ENCODE measurements around the gene ATF7IP2.
"Not testable (repeated sequence)": the region's sequence is repeated elsewhere in the genome, so short reads cannot be mapped to it uniquely, and the experiment has no call there.

ATF7IP2 gene, protein sequence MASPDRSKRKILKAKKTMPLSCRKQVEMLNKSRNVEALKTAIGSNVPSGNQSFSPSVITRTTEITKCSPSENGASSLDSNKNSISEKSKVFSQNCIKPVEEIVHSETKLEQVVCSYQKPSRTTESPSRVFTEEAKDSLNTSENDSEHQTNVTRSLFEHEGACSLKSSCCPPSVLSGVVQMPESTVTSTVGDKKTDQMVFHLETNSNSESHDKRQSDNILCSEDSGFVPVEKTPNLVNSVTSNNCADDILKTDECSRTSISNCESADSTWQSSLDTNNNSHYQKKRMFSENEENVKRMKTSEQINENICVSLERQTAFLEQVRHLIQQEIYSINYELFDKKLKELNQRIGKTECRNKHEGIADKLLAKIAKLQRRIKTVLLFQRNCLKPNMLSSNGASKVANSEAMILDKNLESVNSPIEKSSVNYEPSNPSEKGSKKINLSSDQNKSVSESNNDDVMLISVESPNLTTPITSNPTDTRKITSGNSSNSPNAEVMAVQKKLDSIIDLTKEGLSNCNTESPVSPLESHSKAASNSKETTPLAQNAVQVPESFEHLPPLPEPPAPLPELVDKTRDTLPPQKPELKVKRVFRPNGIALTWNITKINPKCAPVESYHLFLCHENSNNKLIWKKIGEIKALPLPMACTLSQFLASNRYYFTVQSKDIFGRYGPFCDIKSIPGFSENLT

DNA sequence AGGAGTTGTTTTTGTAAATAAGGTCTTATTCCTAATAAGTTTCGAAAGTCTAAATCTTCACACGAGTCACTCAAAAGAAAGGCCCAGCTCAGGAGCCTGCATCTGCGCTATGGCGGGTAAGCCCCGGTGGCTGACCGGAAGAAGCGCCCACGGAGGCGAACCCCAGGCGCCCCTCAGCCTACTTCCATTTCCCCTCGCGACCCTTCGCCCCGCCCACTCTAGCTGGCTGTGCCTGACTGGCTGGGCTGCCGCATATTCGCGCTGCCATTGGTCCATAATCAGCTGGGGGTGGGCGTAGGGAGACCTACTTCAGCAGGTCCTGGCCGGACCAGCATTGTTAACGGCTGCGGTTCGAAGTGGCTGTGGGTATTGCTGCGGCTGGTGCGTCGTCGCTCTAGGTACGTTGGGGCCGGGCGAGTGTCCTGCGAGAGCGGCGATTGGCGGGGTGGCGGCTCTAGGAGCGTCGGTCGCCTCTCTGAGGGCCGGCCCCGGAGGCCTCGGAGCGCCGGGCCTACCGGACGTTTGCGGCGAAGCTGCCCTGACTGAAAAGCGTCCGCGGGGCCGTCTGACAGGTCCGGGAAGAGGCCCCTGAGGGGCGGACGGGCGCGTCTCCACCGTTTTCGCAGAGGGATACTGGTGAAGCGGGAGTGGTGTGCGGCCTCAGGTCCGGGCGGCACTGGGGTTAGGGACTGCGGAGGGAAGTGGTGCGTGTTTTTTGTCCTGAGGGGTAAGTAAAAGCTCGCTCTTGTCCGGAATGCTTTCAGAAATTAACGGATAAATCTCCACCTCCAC lies at the start of gene ATF7IP2:
Gene ATF7IP2, plus strand, starts transcription at position 337 of the 792 bp plus-strand sequence. CDS start 44,560 bp downstream, outside the sequence.
- DNase-seq (ENCODE audit: low spot score) (no peak), FAIRE-seq (no peak)

DNA sequence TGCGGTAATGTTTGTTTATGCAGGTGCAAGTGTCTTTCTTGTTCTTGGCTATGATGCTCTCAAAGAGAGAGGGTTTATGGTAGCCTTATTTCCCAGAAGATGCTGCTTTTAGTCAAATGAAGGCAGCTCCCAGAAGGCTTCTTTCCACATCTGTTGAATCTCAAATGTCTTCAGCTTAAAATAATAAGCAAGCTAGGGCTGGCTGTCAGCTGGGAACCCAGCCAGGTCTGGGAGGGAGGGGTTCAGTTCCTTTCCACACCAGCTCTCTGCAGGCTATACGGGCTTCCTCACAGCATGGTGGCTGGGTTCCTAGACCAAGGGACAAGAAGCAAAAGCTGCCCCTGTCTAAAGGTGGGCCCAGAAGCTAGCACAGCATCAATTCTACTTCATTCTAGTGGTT lies 47.4 kb upstream of the ATF7IP2 start:
- FAIRE-seq: no peak

DNA sequence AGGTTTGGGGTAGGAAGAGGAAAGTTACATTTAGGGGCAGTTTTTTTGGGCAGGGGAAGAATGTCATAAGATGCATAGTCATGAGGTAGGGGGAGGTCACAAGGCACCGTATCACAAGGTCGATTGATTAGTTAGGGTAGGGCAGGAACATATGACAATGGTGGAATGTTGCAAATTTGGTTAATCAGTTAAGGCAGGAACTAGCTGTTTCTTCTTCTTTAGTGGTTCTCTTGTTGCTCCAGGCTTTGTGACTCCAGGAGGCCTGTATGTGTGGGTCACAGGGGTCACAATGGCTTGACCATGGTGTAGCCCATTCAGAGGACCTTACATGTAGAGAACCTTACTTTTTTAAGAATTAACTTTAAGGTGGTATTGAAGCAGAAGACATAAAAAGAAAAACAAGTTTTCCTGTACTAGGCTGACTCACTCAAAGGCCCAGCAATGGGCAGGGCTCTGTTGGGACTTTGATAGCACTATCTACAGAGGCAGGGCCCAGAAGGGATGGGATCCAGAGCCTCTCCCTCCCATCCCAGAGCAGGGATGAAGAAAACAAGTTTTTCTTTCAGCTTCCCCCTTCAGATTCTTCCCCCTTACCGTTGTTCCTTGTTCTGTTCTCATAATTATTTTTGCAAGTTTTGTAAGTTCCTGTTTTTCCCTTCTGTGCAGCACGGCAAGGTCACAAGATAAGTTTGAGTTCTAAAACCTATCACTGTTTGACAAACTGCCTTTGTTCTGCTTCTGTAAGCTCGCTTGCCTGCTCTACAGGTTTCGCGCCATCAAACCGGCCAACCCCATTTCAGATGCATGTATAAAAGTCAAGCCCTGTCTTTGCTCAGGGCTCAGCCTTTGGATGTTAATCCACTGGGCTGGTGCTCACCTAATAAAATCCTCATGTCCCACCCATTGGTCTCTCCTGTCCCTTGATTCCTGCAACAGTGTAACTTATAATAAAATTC lies 45.8 kb upstream of the ATF7IP2 start:
- no peak for FAIRE-seq
- DNase-seq (ENCODE audit: low spot score): no peak

More for the DNA sequence above, 47.4 kb upstream of the ATF7IP2 start:
- no peak for DNase-seq (ENCODE audit: low spot score)

DNA sequence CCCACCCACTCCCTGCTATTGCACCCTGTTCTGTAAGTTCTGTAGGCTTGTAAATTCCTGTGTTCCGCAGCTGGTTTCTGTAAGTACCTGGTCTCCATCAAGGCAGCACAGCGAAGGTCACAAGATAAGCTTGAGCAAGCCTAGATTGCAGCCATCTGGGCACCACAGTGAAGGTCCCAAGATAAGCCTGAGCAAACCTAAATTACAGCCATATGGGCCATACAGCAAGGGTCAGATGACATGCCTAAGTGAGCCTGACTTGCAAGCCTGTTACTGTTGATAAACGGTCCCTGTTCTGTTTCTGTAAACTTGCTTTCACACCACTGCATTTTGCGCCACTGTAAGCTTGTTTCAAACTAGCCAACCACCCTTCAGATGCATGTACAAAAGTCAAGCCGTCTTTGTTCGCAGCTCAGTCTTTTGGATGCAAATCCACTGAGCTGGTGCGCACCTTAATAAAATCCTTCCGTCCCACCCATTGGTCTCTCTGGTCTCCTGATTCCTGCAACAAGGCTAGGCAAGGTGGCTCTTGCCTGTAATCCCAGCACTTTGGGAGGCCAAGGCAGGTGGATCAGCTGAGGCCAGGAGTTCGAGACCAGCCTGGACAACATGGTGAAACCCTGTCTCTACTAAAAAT lies 42.6 kb upstream of the ATF7IP2 start:
- no peak for DNase-seq (ENCODE audit: low spot score)

DNA sequence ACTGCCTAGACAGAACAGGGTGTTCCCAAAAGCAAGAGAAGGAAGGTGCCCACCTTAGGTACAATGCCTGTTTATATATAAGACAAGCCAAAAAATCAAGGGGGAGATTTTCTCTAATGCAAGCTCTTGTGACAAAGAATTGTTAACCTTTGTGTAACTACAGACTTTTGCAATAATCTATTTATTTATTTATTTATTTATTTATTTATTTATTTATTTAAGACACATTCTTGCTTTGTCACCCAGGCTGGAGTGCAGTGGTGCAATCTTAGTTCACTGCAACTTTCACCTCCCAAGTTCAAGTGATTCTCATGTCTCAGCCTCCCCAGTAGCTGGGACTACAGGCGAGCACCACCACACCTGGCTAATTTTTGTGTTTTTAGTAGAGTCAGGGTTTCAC lies 41.2 kb upstream of the ATF7IP2 start:
- FAIRE-seq; DNase-seq (ENCODE audit: low spot score): not testable (repeated sequence)

More for the DNA sequence above, 42.6 kb upstream of the ATF7IP2 start:
- FAIRE-seq: no peak

DNA sequence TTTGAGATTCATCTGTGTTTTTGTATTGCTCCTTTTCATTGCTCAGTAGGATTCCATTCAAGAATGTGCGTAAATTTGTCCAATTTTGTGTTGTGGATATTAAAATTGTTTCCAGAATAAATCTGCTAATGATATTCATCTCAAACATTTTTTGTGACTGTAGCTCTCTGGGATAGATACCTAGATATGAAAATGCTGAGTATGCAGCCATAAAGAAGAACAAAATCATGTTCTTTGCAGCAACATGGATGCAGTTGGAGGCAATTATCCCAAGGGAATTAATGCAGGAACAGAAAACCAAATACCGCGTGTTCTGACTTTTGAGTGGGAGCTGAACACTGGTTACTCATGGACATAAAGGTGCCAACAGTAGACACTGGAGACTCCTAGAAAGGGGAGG lies 40.2 kb upstream of the ATF7IP2 start:
- FAIRE-seq (no peak), DNase-seq (ENCODE audit: low spot score) (no peak)

DNA sequence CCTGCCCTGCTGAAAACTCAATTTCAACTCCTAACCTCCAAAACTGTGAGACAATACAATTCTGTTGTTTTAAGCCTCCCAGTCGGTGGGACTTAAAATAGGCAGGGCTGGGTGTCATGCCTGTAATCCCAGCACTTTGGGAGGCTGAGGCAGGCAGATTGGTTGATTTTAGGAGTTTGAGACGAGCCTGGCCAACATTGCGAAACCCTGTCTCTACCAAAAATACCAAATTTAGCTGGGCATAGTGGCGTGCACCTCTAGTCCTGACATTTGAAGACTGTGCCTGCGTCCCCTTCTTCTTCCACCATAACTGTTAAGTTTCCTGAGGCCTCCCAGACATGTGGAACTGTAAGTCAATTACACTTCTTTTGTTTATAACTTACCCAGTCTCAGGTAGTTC lies 36.0 kb upstream of the ATF7IP2 start:
- DNase-seq (ENCODE audit: low spot score): no peak
- no peak for FAIRE-seq

DNA sequence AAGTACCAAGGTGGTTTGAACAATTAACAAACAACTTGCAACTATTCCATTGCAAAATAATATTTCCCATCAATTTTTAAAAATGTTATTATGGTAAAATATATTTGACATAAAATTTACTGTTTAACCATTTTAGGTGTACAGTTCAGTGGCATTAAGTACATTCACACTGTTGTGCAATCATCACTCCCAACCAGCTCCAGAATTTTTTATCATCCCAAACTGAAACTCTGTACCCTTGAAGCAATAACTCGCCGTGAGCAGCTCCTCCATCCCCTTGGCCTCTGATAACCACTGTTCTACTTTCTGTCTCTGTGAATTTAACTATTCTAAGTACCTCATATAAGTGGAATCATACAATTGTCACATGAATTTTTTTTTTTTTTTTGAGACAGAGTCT lies 33.6 kb upstream of the ATF7IP2 start:
- no peak for DNase-seq (ENCODE audit: low spot score)

DNA sequence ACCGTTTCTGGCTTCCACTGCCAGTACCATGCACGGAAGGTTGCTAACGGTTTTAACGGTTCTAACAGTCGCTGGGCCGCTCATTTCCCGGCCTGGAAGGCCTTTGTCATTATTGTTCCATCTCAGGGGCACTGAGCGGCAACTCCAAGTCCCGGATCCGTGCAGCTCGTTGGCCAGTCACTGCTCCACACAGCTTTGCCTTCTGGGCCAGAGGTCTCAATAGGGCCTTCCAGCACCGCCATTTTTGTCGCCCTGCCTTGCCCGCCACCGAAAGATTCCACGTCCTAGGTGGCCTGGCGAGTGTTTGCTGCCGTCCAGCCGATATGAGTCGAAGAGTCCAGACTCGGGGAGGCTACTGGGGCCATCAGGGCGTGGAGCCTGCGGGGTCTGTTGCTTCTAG lies 30.3 kb upstream of the ATF7IP2 start:
- FAIRE-seq (no peak), DNase-seq (ENCODE audit: low spot score) (no peak)

More for the DNA sequence above, 33.6 kb upstream of the ATF7IP2 start:
- no peak for FAIRE-seq

DNA sequence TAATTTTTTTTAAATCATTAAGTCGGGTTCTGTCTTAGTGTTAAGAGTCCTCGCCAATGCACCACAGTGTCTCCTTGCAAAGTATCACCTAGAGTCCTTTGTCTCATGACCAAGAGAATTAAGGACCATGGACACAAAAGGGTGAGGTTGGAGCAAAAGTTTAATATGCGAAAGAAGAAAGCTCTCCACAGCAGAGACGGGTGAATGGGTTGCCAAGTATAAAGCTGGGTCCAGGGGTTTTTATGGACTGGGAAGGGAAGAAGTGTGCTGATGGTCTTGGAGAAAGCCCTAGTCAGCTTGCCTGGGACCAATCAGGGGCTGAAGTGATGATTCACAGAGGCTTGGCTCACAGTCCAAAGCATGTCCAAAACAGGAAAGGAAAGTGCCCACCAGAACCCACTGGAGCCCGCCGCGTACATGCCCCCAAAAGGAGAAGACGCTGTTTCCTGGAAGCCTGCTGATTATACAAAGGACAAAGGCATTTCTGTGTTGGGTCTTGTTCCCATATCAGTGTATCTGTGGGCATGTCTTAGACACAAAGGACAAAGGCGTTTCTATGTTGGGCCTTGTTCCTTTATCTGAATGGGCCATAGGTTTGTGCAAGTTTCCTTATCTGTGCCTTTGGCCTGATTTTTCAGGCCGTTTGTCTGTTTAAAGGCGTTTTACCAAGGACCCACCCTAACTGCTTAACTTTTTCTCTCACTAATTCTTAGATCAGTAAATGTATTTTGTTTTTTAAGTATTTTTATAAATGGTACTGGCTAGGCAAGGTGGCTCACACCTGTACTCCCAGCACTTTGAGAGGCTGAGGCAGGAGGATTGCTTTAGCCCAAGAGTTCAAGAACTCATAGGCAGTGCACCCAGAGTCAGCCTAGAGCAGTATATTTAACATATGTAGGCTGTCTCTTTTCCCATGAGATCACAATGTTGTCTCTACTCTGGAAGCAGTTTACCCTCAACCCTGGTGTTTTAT lies 28.7 kb upstream of the ATF7IP2 start:
- DNase-seq (ENCODE audit: low spot score) (no peak), FAIRE-seq (no peak)

DNA sequence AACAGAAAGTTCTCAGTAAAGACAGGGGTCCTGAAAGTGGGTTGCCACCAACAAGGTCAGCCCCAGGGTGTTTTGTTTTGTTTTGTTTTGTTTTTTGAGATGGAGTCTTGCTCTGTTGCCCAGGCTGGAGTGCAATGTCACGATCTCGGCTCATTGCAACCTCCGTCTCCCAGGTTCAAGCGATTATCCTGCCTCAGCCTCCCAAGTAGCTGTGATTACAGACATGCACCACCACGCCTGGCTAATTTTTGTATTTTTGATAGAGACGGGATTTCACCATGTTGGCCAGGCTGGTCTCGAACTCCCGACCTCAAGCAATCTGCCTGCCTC lies 24.1 kb upstream of the ATF7IP2 start:
- not testable (repeated sequence) for DNase-seq (ENCODE audit: low spot score); FAIRE-seq

DNA sequence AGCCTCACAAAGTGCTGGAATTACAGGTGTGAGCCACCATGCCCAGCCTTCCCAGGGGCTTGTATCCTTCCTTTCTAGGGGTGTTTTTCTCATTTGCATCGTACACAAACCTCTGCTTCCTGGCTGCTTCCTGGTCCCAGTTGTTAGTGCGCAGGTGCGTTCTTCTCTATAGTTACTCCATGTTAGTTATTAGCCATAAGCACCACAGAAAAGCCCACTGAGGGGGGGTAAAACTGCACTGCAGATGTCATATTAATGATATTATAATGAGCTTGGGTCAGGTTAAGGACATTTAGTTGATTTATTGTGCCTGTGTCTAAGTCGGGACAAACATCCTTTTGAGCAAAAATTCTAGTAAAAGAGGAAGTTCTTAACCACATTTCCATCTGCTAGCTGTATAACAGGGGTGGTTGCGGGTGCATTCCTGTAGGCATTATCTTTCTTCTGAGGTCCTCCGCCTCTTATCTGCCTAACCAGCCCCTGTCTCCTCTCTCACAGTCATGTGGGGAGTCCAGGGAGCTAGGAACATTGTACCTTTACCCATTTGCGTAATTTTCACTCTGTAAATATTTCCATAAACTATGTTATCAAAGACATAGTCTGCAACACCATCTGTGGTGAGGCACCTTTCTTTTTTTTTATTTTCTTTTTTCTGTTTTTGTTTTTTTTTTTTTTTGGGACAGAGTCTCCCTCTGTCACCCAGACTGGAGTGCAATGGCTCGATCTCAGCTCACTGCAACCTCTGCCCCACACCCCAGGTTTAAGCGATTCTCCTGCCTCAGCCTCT lies 23.6 kb upstream of the ATF7IP2 start:
- no peak for FAIRE-seq
- no peak for DNase-seq (ENCODE audit: low spot score)

DNA sequence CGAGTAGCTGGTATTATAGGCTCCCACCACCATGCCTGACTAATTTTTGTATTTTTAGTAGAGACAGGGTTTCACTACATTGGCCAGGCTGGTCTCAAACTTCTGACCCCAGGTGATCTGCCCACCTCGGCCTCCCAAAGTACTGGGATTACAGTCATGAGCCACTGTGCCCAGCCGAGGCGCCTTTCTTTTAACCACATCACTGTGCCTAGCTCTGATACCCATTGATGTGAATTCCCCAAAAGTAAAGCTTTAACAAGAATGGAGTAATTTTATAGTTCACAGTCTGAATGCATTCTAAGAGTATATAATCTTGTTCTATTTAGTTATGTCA lies 23.0 kb upstream of the ATF7IP2 start:
- DNase-seq (ENCODE audit: low spot score); FAIRE-seq: not testable (repeated sequence)

DNA sequence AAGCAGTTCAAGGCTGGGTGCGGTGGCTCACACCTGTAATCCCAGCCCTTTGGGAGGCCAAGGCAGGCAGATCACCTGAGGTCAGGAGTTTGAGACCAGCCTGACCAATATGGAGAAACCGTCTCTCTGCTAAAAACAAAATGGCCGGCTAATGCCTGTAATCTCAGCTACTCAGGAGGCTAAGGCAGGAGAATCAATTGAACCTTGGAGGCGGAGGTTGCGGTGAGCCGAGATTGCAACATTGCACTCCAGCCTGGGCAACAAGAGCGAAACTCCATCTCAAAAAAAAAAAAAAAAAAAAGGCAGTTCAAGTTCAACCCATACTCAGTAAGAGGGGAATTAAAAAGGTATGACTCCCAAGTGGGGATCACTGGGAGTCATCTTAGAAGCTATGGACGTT lies 19.2 kb upstream of the ATF7IP2 start:
- not testable (repeated sequence) for FAIRE-seq; DNase-seq (ENCODE audit: low spot score)

DNA sequence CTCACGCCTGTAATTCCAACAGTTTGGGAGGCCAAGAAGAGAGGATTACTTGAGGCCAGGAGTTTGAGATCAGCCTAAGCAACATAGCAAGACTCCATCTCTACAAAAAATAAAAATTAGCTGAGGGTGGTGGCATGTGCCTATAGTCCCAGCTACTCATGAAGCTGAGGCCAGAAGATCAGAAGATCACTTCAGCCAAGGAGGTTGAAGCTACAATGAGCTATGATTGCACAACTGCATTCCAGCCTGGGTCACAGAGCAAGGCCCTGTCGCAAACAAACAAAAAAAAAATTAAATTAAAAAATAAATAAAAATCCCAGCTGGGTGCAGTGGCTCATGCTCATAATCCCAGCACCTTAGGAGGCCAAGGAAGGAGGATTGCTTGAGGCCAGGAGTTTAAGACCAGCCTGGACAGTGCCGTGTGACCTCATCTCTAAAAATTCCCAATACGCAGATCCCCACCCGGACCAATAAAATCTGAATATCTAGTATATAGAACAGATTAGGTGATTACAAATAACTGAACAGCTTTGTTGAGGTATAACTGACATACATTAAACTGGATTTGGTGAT lies 18.2 kb upstream of the ATF7IP2 start:
- DNase-seq (ENCODE audit: low spot score): no peak
- no peak for FAIRE-seq

DNA sequence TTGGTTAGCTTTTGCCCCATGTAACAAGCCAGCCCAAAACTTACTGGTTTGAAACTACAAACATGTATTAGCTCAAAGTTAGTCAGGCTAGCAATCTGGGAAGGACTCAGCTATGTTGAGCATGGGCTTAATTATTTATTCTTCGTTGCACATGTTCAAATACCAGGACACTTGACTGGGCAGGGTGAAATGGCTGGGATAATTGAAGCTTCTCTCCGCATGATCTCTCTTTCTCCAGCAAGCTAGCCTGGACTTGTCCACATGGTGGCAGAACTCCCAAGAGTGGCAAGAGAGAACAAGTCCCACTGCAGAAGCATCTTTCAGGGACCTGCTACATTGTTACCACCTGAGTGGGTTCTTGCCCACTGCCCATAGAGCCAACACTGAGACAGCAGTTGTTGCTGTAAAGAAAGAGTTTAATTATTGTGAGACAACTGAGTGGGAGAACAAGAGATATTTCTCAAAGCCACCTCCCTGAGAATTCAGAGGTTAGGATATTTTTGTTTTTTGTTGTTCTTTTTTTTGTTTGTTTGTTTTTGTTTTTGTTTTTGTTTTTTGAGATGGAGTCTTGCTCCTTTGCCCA lies 16.8 kb upstream of the ATF7IP2 start:
- FAIRE-seq: no peak
- DNase-seq (ENCODE audit: low spot score): no peak

DNA sequence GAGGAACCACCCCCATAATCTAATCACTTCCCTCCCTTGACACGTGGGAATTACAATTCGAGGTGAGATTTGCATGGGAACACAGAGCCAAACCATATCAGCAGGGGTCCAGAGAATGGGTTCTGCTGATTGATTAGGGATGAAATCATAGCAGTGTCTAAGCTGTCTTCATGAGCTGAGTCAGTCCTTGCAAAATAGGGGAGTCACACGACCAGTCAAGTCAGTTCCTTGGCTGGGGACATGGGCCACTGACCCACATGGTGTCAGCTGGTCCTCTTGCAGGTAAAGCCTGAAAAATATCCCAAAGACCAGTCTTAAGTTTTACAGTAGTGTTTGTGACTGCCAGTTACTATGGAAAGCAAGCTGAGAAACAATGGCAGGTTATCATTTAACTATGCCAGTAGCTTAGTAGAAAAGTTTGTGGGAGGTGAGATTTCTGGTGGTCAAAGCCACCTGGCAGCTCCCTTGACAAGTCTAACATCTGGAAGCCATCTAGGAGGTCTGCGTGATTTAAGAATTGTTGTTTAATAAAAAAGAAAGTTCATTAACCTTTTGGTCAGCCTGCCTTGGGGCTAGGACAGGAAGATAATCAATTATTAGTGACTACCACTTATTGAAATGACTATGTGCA lies 15.7 kb upstream of the ATF7IP2 start:
- no peak for FAIRE-seq
- DNase-seq (ENCODE audit: low spot score): no peak

Data from RCC 7860 (cell line).